ENCODE results near the gene EGF.

Gene EGF

GRCh38 chr4:109879636-109880314 is 32.9 kb upstream of the EGF start:
- Mint-ChIP-seq H3K27ac (ENCODE audit: low read depth) (no peak overlapping the region), H3K27me3 (peaks cover 64% of the 10 kb centered on the region), H3K36me3 (ENCODE audit: insufficient read depth) (no peaks in the 10 kb centered on the region), H3K9me3 (no peaks in the 10 kb centered on the region), H3K4me3 (no peak overlapping the region), H3K4me1 (no peaks in the 10 kb centered on the region)
- ATAC-seq (replicated peaks; ENCODE audit: extremely low read depth, poor library complexity, severe bottlenecking), result no peak
- no peak for DNase-seq (ENCODE audit: low spot score in 2 of 2)

- ATAC-seq (replicated peaks; ENCODE audit: extremely low read depth, poor library complexity, severe bottlenecking) (no peak), DNase-seq (ENCODE audit: low spot score in 2 of 2) (no peak)
- H3K36me3 Mint-ChIP-seq (ENCODE audit: insufficient read depth), result no peaks in the 10 kb centered on the region
- no peaks in the 10 kb centered on the region for H3K4me1 Mint-ChIP-seq
- H3K4me3 Mint-ChIP-seq, result no peak overlapping the region
- H3K27ac Mint-ChIP-seq (ENCODE audit: low read depth), result no peak overlapping the region
- no peaks in the 10 kb centered on the region for H3K9me3 Mint-ChIP-seq
- H3K27me3 Mint-ChIP-seq, result peaks cover 10% of the 10 kb centered on the region
These were observed 26.4 kb upstream of the EGF start for GRCh38 chr4:109886303-109886702.

- H3K27me3 Mint-ChIP-seq, result peaks cover 3% of the 10 kb centered on the region
- no peak for ATAC-seq (replicated peaks; ENCODE audit: extremely low read depth, poor library complexity, severe bottlenecking)
- DNase-seq (ENCODE audit: low spot score in 2 of 2), result no peak
- no peaks in the 10 kb centered on the region for H3K4me1 Mint-ChIP-seq
- no peaks in the 10 kb centered on the region for H3K36me3 Mint-ChIP-seq (ENCODE audit: insufficient read depth)
- no peak overlapping the region for H3K27ac Mint-ChIP-seq (ENCODE audit: low read depth)
- H3K9me3 Mint-ChIP-seq, result no peaks in the 10 kb centered on the region
- H3K4me3 Mint-ChIP-seq, result no peak overlapping the region
These were observed 25.6 kb upstream of the EGF start for GRCh38 chr4:109887071-109887470.

GRCh38 chr4:109890076-109890475 is 22.6 kb upstream of the EGF start:
- DNase-seq (ENCODE audit: low spot score in 2 of 2) (no peak), ATAC-seq (replicated peaks; ENCODE audit: extremely low read depth, poor library complexity, severe bottlenecking) (no peak)
- H3K4me1 Mint-ChIP-seq, result no peaks in the 10 kb centered on the region
- no peak overlapping the region for H3K27ac Mint-ChIP-seq (ENCODE audit: low read depth)
- H3K27me3 Mint-ChIP-seq, result no peaks in the 10 kb centered on the region
- H3K36me3 Mint-ChIP-seq (ENCODE audit: insufficient read depth), result no peaks in the 10 kb centered on the region
- no peaks in the 10 kb centered on the region for H3K9me3 Mint-ChIP-seq
- H3K4me3 Mint-ChIP-seq, result no peak overlapping the region

GRCh38 chr4:109902559-109903251 is 10.0 kb upstream of the EGF start:
- Mint-ChIP-seq H3K9me3 (no peaks in the 10 kb centered on the region), H3K27me3 (peaks cover 47% of the 10 kb centered on the region), H3K4me3 (no peak overlapping the region), H3K27ac (ENCODE audit: low read depth) (no peak overlapping the region), H3K36me3 (ENCODE audit: insufficient read depth) (no peaks in the 10 kb centered on the region), H3K4me1 (no peaks in the 10 kb centered on the region)
- DNase-seq (ENCODE audit: low spot score in 2 of 2) (no peak), ATAC-seq (replicated peaks; ENCODE audit: extremely low read depth, poor library complexity, severe bottlenecking) (no peak)

- H3K27ac Mint-ChIP-seq (ENCODE audit: low read depth), result no peak overlapping the region
- H3K9me3 Mint-ChIP-seq, result no peaks in the 10 kb centered on the region
- no peaks in the 10 kb centered on the region for H3K36me3 Mint-ChIP-seq (ENCODE audit: insufficient read depth)
- H3K27me3 Mint-ChIP-seq, result peaks cover 70% of the 10 kb centered on the region
- H3K4me1 Mint-ChIP-seq, result no peaks in the 10 kb centered on the region
- no peak overlapping the region for H3K4me3 Mint-ChIP-seq
- ATAC-seq (replicated peaks; ENCODE audit: extremely low read depth, poor library complexity, severe bottlenecking) (no peak), DNase-seq (ENCODE audit: low spot score in 2 of 2) (no peak)
These were observed 4.0 kb upstream of the EGF start for GRCh38 chr4:109908731-109909130.

GRCh38 chr4:109910256-109910655 is 2.4 kb upstream of the EGF start:
- Mint-ChIP-seq H3K27me3 (peaks cover 71% of the 10 kb centered on the region), H3K36me3 (ENCODE audit: insufficient read depth) (no peaks in the 10 kb centered on the region), H3K4me3 (no peak overlapping the region), H3K9me3 (no peaks in the 10 kb centered on the region), H3K27ac (ENCODE audit: low read depth) (no peak overlapping the region), H3K4me1 (no peaks in the 10 kb centered on the region)
- DNase-seq (ENCODE audit: low spot score in 2 of 2), result no peak
- ATAC-seq (replicated peaks; ENCODE audit: extremely low read depth, poor library complexity, severe bottlenecking), result no peak

- no peaks in the 10 kb centered on the region for H3K36me3 Mint-ChIP-seq (ENCODE audit: insufficient read depth)
- H3K27me3 Mint-ChIP-seq, result peaks cover 65% of the 10 kb centered on the region
- DNase-seq (ENCODE audit: low spot score in 2 of 2) (no peak), ATAC-seq (replicated peaks; ENCODE audit: extremely low read depth, poor library complexity, severe bottlenecking) (no peak)
- H3K27ac Mint-ChIP-seq (ENCODE audit: low read depth), result no peak overlapping the region
- no peaks in the 10 kb centered on the region for H3K4me1 Mint-ChIP-seq
- H3K4me3 Mint-ChIP-seq, result no peak overlapping the region
- no peaks in the 10 kb centered on the region for H3K9me3 Mint-ChIP-seq
These were observed 1.0 kb downstream of the EGF start for GRCh38 chr4:109913596-109914241.

GRCh38 chr4:109914322-109914721 is 1.6 kb downstream of the EGF start:
- H3K27me3 Mint-ChIP-seq, result peaks cover 66% of the 10 kb centered on the region
- H3K4me3 Mint-ChIP-seq, result no peak overlapping the region
- no peaks in the 10 kb centered on the region for H3K36me3 Mint-ChIP-seq (ENCODE audit: insufficient read depth)
- DNase-seq (ENCODE audit: low spot score in 2 of 2) (no peak), ATAC-seq (replicated peaks; ENCODE audit: extremely low read depth, poor library complexity, severe bottlenecking) (no peak)
- H3K4me1 Mint-ChIP-seq, result no peaks in the 10 kb centered on the region
- no peak overlapping the region for H3K27ac Mint-ChIP-seq (ENCODE audit: low read depth)
- no peaks in the 10 kb centered on the region for H3K9me3 Mint-ChIP-seq

GRCh38 chr4:109915385-109916026 is 2.8 kb downstream of the EGF start:
- Mint-ChIP-seq H3K9me3 (no peaks in the 10 kb centered on the region), H3K4me1 (no peaks in the 10 kb centered on the region), H3K27me3 (peaks cover 61% of the 10 kb centered on the region), H3K4me3 (no peak overlapping the region), H3K36me3 (ENCODE audit: insufficient read depth) (no peaks in the 10 kb centered on the region), H3K27ac (ENCODE audit: low read depth) (no peak overlapping the region)
- ATAC-seq (replicated peaks; ENCODE audit: extremely low read depth, poor library complexity, severe bottlenecking), result no peak
- DNase-seq (ENCODE audit: low spot score in 2 of 2), result no peak

- Mint-ChIP-seq H3K4me1 (no peaks in the 10 kb centered on the region), H3K9me3 (no peaks in the 10 kb centered on the region), H3K27ac (ENCODE audit: low read depth) (no peak overlapping the region), H3K27me3 (peaks cover 61% of the 10 kb centered on the region), H3K4me3 (no peak overlapping the region), H3K36me3 (ENCODE audit: insufficient read depth) (no peaks in the 10 kb centered on the region)
- ATAC-seq (replicated peaks; ENCODE audit: extremely low read depth, poor library complexity, severe bottlenecking), result no peak
- no peak for DNase-seq (ENCODE audit: low spot score in 2 of 2)
These were observed 3.3 kb downstream of the EGF start for GRCh38 chr4:109916027-109916409.

- H3K4me1 Mint-ChIP-seq, result no peaks in the 10 kb centered on the region
- no peaks in the 10 kb centered on the region for H3K36me3 Mint-ChIP-seq (ENCODE audit: insufficient read depth)
- DNase-seq (ENCODE audit: low spot score in 2 of 2), result no peak
- ATAC-seq (replicated peaks; ENCODE audit: extremely low read depth, poor library complexity, severe bottlenecking), result no peak
- no peak overlapping the region for H3K4me3 Mint-ChIP-seq
- H3K27ac Mint-ChIP-seq (ENCODE audit: low read depth), result no peak overlapping the region
- no peaks in the 10 kb centered on the region for H3K9me3 Mint-ChIP-seq
- H3K27me3 Mint-ChIP-seq, result peaks cover 17% of the 10 kb centered on the region
These were observed 8.7 kb downstream of the EGF start for GRCh38 chr4:109921384-109921808.

GRCh38 chr4:109925396-109925795 is 12.7 kb downstream of the EGF start:
- Mint-ChIP-seq H3K4me1 (no peaks in the 10 kb centered on the region), H3K36me3 (ENCODE audit: insufficient read depth) (no peaks in the 10 kb centered on the region), H3K27ac (ENCODE audit: low read depth) (no peak overlapping the region), H3K9me3 (no peaks in the 10 kb centered on the region), H3K27me3 (no peaks in the 10 kb centered on the region), H3K4me3 (no peak overlapping the region)
- ATAC-seq (replicated peaks; ENCODE audit: extremely low read depth, poor library complexity, severe bottlenecking) (no peak), DNase-seq (ENCODE audit: low spot score in 2 of 2) (no peak)
